Measurements from ENCODE around the gene BCAT1. TPM values are rescaled to one million over a fixed set of nuclear protein-coding genes. Genes with fewer than 3 reads are reported as not detected.
A peak's percentile ranks its signal among the peaks of the same experiment; 100 is the strongest.
"Not testable (repeated sequence)": the region's sequence is repeated elsewhere in the genome, so short reads cannot be mapped to it uniquely, and the experiment has no call there.

Gene BCAT1
- total RNA-seq, 3 donors from 2014 or later, result 19.2 to 39.0 (median 25.6) TPM

GRCh38 chr12:24889411-24889810, 59.5 kb downstream of the BCAT1 start:
- Mint-ChIP-seq H3K4me1 (ENCODE audit: low read depth) (no peaks in the 10 kb centered on the region), H3K36me3 (ENCODE audit: insufficient read depth) (no peaks in the 10 kb centered on the region), H3K4me3 (no peak overlapping the region), H3K27me3 (ENCODE audit: low read depth) (peaks cover 4% of the 10 kb centered on the region), H3K9me3 (no peaks in the 10 kb centered on the region)
- ATAC-seq (no peak), DNase-seq (no peak)

- Mint-ChIP-seq H3K4me1 (ENCODE audit: low read depth) (no peaks in the 10 kb centered on the region), H3K36me3 (ENCODE audit: insufficient read depth) (no peaks in the 10 kb centered on the region), H3K27me3 (ENCODE audit: low read depth) (peaks cover 4% of the 10 kb centered on the region), H3K9me3 (no peaks in the 10 kb centered on the region), H3K4me3 (no peak overlapping the region)
- ATAC-seq (no peak), DNase-seq (no peak)
Measured at GRCh38 chr12:24888813-24889212, 60.1 kb downstream of the BCAT1 start.

GRCh38 chr12:24884911-24885310, 64.0 kb downstream of the BCAT1 start:
- Mint-ChIP-seq H3K36me3 (ENCODE audit: insufficient read depth) (no peaks in the 10 kb centered on the region), H3K4me3 (no peak overlapping the region), H3K4me1 (ENCODE audit: low read depth) (no peaks in the 10 kb centered on the region), H3K9me3 (no peaks in the 10 kb centered on the region), H3K27me3 (ENCODE audit: low read depth) (no peaks in the 10 kb centered on the region)
- ATAC-seq, result no peak
- DNase-seq, result no peak

- no peaks in the 10 kb centered on the region for H3K9me3 Mint-ChIP-seq
- no peaks in the 10 kb centered on the region for H3K27me3 Mint-ChIP-seq (ENCODE audit: low read depth)
- no peak for DNase-seq
- ATAC-seq, result no peak
- no peaks in the 10 kb centered on the region for H3K36me3 Mint-ChIP-seq (ENCODE audit: insufficient read depth)
- H3K4me1 Mint-ChIP-seq (ENCODE audit: low read depth), result no peaks in the 10 kb centered on the region
- H3K4me3 Mint-ChIP-seq, result no peak overlapping the region
Measured at GRCh38 chr12:24881724-24882371, 67.1 kb downstream of the BCAT1 start.

GRCh38 chr12:24881227-24881626, 67.7 kb downstream of the BCAT1 start:
- DNase-seq, result no peak
- Mint-ChIP-seq H3K27me3 (ENCODE audit: low read depth) (no peaks in the 10 kb centered on the region), H3K4me1 (ENCODE audit: low read depth) (no peaks in the 10 kb centered on the region), H3K4me3 (no peak overlapping the region), H3K9me3 (no peaks in the 10 kb centered on the region), H3K36me3 (ENCODE audit: insufficient read depth) (no peaks in the 10 kb centered on the region)
- ATAC-seq, result no peak

GRCh38 chr12:24880732-24881131, 68.2 kb downstream of the BCAT1 start:
- Mint-ChIP-seq H3K27me3 (ENCODE audit: low read depth) (no peaks in the 10 kb centered on the region), H3K4me1 (ENCODE audit: low read depth) (no peaks in the 10 kb centered on the region), H3K9me3 (no peaks in the 10 kb centered on the region), H3K4me3 (no peak overlapping the region), H3K36me3 (ENCODE audit: insufficient read depth) (no peaks in the 10 kb centered on the region)
- DNase-seq (no peak), ATAC-seq (no peak)

- no peaks in the 10 kb centered on the region for H3K4me1 Mint-ChIP-seq (ENCODE audit: low read depth)
- no peaks in the 10 kb centered on the region for H3K9me3 Mint-ChIP-seq
- no peak for ATAC-seq
- no peak overlapping the region for H3K4me3 Mint-ChIP-seq
- H3K36me3 Mint-ChIP-seq (ENCODE audit: insufficient read depth), result no peaks in the 10 kb centered on the region
- no peak for DNase-seq
- no peaks in the 10 kb centered on the region for H3K27me3 Mint-ChIP-seq (ENCODE audit: low read depth)
Measured at GRCh38 chr12:24879644-24880043, 69.3 kb downstream of the BCAT1 start.

- DNase-seq (no peak), ATAC-seq (no peak)
- H3K4me1 Mint-ChIP-seq (ENCODE audit: low read depth), result no peaks in the 10 kb centered on the region
- no peaks in the 10 kb centered on the region for H3K9me3 Mint-ChIP-seq
- no peak overlapping the region for H3K4me3 Mint-ChIP-seq
- H3K27me3 Mint-ChIP-seq (ENCODE audit: low read depth), result no peaks in the 10 kb centered on the region
- H3K36me3 Mint-ChIP-seq (ENCODE audit: insufficient read depth), result no peaks in the 10 kb centered on the region
Measured at GRCh38 chr12:24875014-24875413, 73.9 kb downstream of the BCAT1 start.

GRCh38 chr12:24872211-24872610, 76.7 kb downstream of the BCAT1 start:
- no peaks in the 10 kb centered on the region for H3K36me3 Mint-ChIP-seq (ENCODE audit: insufficient read depth)
- no peaks in the 10 kb centered on the region for H3K4me1 Mint-ChIP-seq (ENCODE audit: low read depth)
- H3K27me3 Mint-ChIP-seq (ENCODE audit: low read depth), result no peaks in the 10 kb centered on the region
- H3K9me3 Mint-ChIP-seq, result no peaks in the 10 kb centered on the region
- no peak overlapping the region for H3K4me3 Mint-ChIP-seq
- ATAC-seq (no peak), DNase-seq (no peak)

- not testable (repeated sequence) for H3K27me3 Mint-ChIP-seq (ENCODE audit: low read depth); H3K9me3 Mint-ChIP-seq; H3K4me3 Mint-ChIP-seq; ATAC-seq; H3K36me3 Mint-ChIP-seq (ENCODE audit: insufficient read depth); H3K4me1 Mint-ChIP-seq (ENCODE audit: low read depth); DNase-seq
Measured at GRCh38 chr12:24866139-24866538, 82.8 kb downstream of the BCAT1 start.

- ATAC-seq, result no peak
- H3K9me3 Mint-ChIP-seq, result no peaks in the 10 kb centered on the region
- H3K27me3 Mint-ChIP-seq (ENCODE audit: low read depth), result no peaks in the 10 kb centered on the region
- no peaks in the 10 kb centered on the region for H3K36me3 Mint-ChIP-seq (ENCODE audit: insufficient read depth)
- peaks cover 1% of the 10 kb centered on the region for H3K4me1 Mint-ChIP-seq (ENCODE audit: low read depth)
- no peak for DNase-seq
- no peak overlapping the region for H3K4me3 Mint-ChIP-seq
Measured at GRCh38 chr12:24864796-24865125, 84.1 kb downstream of the BCAT1 start.

- peak; percentile 21 to 43 for ATAC-seq
- no peaks in the 10 kb centered on the region for H3K27me3 Mint-ChIP-seq (ENCODE audit: low read depth)
- DNase-seq, result no peak
- peaks cover 3% of the 10 kb centered on the region for H3K9me3 Mint-ChIP-seq
- peaks cover 1% of the 10 kb centered on the region for H3K4me1 Mint-ChIP-seq (ENCODE audit: low read depth)
- no peak overlapping the region for H3K4me3 Mint-ChIP-seq
- H3K36me3 Mint-ChIP-seq (ENCODE audit: insufficient read depth), result no peaks in the 10 kb centered on the region
Measured at GRCh38 chr12:24861766-24862540, 86.9 kb downstream of the BCAT1 start.

GRCh38 chr12:24860546-24860945, 88.4 kb downstream of the BCAT1 start:
- ATAC-seq (no peak), DNase-seq (no peak)
- no peaks in the 10 kb centered on the region for H3K36me3 Mint-ChIP-seq (ENCODE audit: insufficient read depth)
- peaks cover 1% of the 10 kb centered on the region for H3K4me1 Mint-ChIP-seq (ENCODE audit: low read depth)
- H3K4me3 Mint-ChIP-seq, result no peak overlapping the region
- H3K9me3 Mint-ChIP-seq, result peaks cover 3% of the 10 kb centered on the region
- H3K27me3 Mint-ChIP-seq (ENCODE audit: low read depth), result no peaks in the 10 kb centered on the region

- Mint-ChIP-seq H3K27me3 (ENCODE audit: low read depth) (peaks cover 1% of the 10 kb centered on the region), H3K36me3 (ENCODE audit: insufficient read depth) (no peaks in the 10 kb centered on the region)
Measured at GRCh38 chr12:24856541-24856940, 92.4 kb downstream of the BCAT1 start.

GRCh38 chr12:24854908-24855307, 94.0 kb downstream of the BCAT1 start:
- DNase-seq (no peak), ATAC-seq (no peak)
- H3K4me3 Mint-ChIP-seq, result no peak overlapping the region
- peaks cover 1% of the 10 kb centered on the region for H3K27me3 Mint-ChIP-seq (ENCODE audit: low read depth)
- H3K9me3 Mint-ChIP-seq, result peaks cover 3% of the 10 kb centered on the region
- no peaks in the 10 kb centered on the region for H3K36me3 Mint-ChIP-seq (ENCODE audit: insufficient read depth)
- peaks cover 6% of the 10 kb centered on the region for H3K4me1 Mint-ChIP-seq (ENCODE audit: low read depth)

More at GRCh38 chr12:24856541-24856940, 92.4 kb downstream of the BCAT1 start:
- ATAC-seq (no peak), DNase-seq (no peak)
- Mint-ChIP-seq H3K4me3 (no peak overlapping the region), H3K9me3 (peaks cover 3% of the 10 kb centered on the region), H3K4me1 (ENCODE audit: low read depth) (peaks cover 6% of the 10 kb centered on the region)

Measured in activated T-cell treated with anti-CD3 and anti-CD28 coated beads, Interleukin-2, amount 50 U/mL, for 4 hours (primary cell).